Activated CD4-positive, alpha-beta T cell treated with anti-CD3 and anti-CD28 coated beads, Interleukin-2, amount 50 U/mL, for 16 hours (primary cell): ENCODE data around the gene ATP2B2.

ENCODE experiments used
- DNase-seq: peaks from one replicate; pipeline ENCODE4 v3.0.0-alpha.2; 2020

The ATP2B2 gene

DNA sequence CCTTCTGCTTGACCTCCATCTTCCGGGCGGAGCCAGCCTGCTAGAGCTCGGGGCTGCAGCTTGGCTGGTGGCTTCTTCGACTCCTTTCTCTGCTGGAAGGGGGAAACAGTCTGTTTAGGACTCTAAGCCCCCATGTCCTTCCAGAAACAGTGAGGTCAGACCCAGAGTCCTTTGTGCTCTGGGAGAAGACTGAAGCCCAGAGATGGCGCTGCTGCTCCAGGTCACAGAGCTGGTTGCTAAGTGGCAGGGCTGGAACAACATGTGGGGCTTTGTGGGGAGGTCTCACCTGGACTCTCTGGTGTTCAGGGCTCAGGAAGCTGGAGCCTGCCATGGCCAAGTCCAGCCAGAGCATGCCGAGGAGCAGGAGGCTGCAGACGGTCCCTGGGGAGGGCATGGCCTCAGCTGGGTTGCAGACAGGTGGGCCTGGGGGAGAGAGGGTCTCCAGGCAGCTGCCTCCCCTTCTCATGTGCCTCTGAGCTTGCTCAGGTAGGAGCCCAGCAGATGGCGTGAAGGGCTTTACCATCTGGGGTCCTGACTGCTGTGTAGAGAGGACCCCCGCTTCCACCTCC lies 215.5 kb downstream of the ATP2B2 start:
- DNase-seq, result no peak

DNA sequence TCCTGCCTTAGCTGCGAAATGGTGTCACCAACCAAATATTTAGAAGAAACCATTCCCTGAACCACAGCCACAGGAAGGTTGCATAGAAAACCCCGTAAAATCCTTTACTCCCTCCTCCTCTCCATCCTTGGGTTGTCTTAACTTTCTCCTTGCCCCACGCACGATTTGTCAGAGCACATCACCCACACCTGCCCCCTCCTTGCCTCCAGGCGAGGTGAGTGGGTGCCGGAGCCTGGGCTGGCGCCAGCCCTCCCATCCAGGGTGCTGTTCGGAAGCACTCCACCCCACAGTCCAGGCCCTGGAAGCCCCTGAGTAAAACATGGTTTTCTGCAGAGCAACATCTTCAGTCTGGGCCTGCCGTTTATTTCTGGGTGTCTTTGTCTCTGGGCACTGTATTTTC lies 216.3 kb downstream of the ATP2B2 start:
- no peak for DNase-seq

DNA sequence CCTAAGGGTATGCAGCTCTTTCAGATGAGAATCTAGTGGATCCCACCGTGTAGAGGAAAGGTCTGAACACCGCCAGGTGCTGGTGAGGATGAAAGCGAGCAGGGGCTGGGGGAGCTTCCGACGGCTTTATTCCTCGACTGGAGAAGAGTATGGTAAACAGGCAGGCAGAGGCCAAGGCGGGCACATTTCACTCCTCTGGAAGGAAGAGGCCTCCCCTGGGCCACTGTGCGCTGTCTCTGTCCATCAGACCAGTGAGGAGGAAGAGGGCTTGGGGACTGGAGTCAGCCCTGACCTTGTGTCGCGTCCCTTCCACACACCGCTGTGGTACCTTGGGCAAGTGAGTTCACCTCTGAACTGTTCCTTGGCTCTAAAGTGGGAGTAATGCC lies 216.8 kb downstream of the ATP2B2 start:
- DNase-seq, result no peak

DNA sequence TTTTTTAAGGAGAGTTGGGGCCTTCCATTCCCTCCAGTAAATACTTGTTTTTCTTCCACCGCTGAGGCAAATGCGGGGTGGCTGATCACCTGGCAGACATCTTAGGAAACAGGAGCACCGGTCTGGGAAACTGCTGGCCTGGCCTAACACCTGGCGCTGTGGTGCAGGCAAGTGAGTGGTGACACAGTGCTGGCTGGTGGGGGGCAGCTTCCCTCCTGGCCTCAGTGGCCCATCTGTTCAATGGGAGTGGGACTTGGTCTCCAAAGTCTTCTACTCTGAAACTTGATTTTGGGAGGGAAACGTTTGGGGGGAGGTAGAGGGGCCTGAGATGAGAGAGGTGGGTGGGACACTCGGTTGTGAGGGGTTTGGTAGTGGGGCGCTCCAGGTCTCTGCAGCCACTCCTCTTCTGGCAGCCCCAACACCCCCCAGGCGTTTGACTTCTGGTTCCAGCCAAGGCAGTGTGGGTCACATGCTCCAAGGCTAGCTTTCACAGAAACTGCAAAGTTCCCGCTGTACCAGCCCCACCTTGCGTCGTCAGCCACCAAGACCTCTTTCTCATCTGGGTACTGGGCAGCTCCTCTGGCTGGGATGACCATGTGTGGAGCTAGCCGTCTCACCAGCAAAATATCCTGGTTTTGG lies 217.3 kb downstream of the ATP2B2 start:
- no peak for DNase-seq

DNA sequence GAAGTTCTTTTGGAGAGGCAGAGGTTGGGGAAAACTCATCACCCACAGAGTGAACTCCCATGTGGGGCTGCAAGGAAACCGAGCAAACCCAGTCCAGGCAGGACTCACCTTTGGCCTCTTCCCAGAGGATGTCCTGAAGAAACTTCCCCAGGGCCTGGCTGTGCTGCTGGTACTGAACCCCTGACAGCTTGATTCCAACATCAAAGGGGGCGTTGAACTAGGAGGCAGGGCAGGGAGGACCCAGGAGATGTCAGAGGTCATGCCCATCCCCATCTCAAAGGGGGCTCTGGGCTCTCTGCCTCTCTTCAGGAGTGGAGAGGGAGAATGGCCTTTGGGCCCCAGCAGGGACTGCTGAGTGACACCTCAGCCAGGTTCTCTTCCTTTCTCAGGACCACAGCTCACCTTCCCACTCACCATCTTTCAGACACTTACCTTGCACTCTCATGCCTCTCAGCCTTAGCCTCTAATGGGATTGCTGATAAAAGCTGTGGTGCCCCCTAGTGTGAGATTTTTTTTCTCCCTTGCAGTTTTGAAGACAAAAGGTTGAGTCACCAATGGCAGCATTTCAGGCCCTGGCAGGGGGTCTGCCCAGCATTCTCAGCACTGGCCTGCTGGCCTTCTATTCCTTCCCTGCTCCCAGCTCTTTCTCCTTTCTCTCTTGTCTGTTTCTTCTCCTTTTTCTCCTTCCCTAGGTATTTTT lies 218.6 kb downstream of the ATP2B2 start:
- peak; percentile 62 for DNase-seq

DNA sequence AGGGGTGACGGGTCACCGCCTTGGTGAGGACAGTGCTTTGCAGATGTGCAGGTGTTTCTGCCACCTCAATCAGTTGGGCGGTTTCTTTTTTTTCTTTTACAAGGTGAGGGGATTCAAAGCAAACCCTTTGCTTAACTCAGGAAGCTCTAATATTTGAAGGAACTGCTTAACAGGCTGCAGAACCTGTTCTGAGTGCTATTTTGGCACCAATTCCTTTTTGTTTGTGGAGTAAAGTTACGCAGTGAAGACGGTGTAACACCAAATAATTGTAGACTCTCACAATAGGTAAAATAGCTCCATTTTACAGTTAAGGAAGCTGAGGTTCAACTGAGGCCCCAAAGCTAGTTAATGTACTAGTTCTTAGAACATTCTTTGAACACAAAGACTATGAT lies 219.3 kb downstream of the ATP2B2 start:
- DNase-seq, result no peak

DNA sequence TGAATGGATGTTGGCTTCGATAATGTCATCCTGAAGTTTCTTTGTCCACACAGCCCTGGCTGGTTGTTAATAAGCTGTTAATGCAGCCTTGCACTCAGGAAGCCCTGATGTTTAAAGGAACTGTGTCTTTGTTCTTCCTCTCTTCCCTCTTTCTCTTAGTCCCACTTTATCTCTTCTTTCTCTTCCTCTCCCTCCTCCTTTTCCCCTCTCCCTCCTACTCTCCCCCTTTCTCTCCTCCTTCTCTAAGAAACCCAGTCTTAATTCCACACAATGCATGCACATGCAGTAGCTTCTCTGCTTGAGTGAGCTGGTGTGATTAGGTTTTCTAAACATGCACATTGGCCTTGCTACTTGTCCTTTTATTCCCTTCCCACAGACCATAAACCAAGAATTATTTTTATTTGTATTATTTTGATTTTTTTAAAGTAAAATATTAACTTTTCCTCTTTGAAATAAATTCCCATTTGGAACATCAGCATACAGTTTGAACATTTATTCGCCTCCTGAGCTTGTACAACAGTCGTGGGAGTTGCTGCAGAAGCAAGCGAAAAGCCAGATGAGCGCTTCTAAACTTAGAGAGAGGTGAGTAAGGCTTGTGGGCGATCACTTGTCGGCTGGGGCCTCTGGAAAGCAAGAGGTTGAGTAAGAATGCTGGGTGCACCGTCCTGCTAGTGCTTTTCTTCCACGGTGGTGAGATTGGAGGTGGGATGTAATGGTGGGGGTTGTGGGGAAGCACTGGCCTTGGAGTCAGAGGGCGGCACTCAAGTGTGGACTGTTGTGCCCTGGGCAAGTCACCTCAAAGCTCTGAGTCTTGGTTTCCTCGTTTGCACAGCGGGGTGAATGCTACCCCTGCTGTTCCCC lies 219.9 kb downstream of the ATP2B2 start:
- no peak for DNase-seq

DNA sequence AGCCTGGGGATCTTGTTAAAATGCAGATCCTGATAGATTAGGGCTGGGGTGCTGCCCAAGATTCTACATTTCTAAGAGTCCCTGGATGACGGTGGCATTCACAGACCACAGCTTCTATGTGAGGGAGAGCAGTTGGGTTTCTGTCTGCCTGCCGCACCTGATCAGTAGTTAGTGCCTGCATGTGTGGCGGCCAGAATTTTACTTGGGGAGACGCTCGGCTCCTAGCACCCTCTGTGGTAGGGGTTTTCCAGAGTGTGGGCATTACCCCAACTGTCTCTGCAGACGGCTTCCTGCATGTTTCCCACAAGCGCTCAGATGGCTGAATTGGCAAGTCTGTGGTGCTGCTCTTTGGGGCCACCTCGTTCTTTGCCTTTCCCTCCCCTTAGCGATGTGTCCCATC lies 220.9 kb downstream of the ATP2B2 start:
- peak; percentile 76 for DNase-seq

DNA sequence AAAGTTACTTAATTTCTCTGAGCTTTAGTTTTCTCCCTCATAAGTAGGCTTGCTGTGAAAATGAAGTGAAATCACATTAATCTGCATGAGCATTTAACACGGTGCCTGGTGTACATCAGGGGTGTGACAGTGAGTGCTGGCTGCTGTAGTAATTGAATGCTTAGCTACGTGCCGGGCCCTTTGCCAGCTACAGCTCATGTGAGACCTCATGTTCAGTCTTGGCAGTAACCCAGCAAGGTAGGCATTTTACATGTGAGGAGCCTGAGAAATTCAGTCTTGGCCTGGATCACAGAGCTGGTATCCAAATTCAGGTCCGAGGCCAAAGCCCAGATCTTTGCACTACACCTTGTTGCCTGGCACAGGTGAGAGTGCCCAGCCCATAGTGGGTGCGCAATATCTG lies 221.7 kb downstream of the ATP2B2 start:
- no peak for DNase-seq

DNA sequence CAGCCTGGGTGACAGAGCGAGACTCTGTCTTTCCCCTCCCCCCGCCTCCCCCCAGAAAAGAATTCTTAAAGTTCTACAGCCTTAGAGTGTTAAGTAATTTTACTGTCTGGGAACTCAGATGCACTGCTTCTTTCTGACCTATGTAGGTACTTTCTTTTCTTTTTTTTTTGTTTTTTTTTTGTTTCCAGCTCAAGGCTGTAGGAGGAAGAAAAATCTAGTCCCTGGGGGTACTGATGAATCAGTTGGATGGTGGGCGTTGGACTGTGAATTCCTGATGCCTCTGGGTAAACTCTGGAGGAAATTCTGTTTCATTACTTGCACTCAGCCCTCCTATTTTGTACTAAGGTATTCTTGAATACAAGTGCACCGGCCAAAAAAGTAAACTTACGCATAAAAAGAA lies 223.4 kb downstream of the ATP2B2 start:
- DNase-seq, result no peak

DNA sequence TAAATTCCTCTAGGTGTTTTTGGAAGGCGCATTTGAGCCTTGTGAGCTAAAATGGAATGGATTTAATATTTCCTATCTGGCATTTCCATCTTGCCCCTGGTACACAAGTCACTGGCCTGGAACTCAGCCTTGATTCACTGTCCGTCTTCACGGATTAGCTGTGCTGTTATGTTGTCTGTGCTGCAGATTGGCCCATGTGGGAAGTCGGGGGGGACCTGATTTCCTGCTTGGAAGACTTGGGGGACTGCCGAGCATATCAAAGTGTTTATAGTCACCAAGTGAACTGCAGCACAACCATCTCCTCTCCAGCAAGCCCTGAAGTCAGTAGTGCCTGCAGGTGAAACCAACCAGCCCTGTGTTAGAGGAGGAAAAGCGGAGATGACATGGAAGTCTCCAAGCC lies 224.8 kb downstream of the ATP2B2 start:
- no peak for DNase-seq

DNA sequence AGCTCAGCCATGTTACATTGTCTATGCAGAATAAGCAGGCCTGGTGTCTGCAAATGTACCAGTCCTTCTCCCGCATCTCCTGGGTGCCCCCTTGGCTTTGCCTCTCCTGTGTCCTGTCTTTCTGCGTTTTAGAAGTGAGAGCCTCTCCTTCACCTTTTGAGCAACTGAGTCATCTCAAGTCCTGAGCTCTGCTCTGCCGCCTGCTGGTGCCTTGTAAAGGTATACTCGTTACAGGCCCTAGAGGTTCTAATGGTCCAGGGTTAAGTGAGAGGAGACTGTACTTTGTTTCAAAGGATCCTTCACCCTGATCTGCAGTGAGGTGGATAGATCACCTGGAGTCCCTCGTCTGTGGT lies 225.2 kb downstream of the ATP2B2 start:
- no peak for DNase-seq

DNA sequence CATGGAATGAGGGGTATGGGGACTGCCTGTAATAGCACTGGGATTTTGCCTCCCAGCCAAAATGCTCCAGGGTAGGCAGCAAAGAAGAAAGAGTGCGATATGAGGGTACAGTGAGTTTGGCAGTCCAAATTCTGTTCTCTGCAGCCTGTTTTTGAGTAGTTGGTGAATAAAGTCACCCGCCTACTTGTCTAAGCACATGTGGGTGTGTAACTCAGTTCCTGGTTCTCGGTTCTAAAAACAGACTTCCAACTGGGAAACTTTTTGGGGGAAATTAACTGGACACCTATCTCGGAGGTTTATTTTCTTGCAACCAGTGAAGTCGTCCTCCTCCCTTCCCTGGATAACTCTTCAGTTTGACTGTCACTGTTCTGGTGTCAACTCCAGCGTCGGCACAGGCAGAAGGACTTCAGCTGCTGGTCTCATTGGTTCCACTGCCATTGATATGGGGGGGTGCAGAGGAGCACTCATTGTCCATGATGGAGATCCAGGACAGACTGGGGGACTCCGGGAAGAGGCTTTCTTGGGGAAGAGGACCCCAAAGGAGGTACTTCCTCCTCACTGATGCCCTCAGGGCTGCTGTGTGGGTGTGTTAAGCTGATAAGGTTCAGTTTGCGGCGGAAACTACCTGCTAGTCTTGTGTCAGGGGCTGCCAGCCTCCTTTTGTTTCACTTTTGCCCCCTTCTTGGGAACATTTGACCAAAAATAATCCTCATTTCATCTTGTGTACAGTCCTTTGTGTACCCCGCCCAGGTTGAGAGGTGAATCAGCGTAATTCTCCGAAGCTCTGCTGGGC lies 225.8 kb downstream of the ATP2B2 start:
- DNase-seq, result no peak

DNA sequence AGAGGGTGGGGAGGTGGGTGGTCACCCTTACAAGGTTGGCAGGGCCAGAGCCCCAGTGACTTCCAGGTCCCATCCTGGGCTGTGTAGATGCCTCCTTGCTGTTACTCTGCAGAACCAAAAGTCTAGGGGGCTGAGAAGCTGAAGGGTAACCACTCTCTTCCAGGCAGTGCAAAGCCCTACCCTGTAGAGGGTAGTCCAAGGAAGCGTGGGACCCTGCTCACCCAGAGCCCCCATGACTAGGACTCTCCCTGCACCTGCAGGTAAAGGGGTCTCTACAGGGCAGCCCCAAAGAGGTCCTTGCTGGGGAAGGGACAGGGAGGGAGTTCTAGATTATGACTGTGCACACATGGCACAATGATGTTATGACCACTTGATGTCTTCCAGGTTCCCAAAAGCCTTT lies 226.9 kb downstream of the ATP2B2 start:
- DNase-seq, result no peak

DNA sequence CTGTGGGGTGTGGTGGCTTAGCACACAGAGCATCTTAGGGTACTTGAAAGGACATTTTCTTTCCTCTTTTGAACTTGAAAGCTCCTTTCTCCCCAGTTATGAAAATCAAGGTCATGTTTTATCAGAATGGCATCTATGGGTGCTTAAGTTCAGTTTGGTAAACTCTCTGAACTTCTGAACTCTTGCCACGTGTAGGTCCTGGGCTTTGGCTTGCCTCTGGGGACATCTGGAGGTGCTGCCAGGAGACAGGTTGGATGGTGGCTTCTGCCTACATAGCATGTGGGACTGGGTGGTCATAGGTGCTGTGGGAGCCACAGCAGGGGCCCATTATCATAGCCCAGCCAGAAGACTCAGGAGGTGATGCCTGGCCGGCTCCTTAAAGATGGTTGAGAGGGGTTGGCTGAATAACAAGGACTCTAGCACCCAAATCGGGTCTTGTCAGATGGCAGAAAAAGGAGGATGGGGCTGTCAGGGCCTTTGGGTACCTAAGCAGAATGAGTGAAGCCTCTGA lies 228.2 kb downstream of the ATP2B2 start:
- no peak for DNase-seq

DNA sequence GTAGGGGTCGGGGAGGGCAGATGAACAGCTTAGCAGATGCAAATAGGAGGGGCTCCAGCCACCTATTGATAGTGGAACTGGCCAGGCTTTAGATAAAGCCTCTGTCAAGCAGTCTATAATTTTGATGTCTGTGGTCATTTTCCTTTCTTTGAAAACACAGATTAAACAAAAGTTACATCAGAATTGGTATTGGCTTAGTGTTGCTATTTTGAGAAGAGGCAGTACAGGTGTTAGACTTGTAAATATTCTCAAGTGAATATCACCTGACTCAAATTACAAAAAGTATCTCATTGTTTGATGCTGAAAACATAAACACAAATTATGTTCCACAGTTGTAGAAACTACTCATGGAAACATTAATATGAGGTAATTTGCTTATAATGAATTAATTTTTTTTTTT lies 230.8 kb downstream of the ATP2B2 start:
- DNase-seq, result no peak
